ENCODE measurements around the gene RPTOR.

The RPTOR gene

GRCh38 chr17:80768936-80769335, 224.3 kb downstream of the RPTOR start:
- Histone ChIP-seq H3K27ac (ENCODE audit: extremely low read depth, low read depth, low read length) (no peak overlapping the region), H3K4me3 (ENCODE audit: low read depth, low read length) (no peak overlapping the region), H3K36me3 (ENCODE audit: control insufficient read depth in 2 of 2, insufficient read depth in 1 of 2, low read length in 2 of 2) (peaks cover 0 to 15% of the 10 kb centered on the region in 2 experiments; a peak in 2 of 3 replicates), H3K4me1 (ENCODE audit: control insufficient read depth, insufficient read depth, low read length) (no peaks in the 10 kb centered on the region), H3K9me3 (ENCODE audit: control insufficient read depth, insufficient read depth, low read depth, low read length) (no peaks in the 10 kb centered on the region)
- TF ChIP-seq ZNF837 (tag by site-specific recombination; IDR thresholded peaks at IDR 0.05) = no peak
- TF ChIP-seq ZFP41 (tag by site-specific recombination; IDR thresholded peaks at IDR 0.05; ENCODE audit: borderline replicate concordance) = no peak
- TF ChIP-seq GLIS1 (tag by site-specific recombination; IDR thresholded peaks at IDR 0.05) = no peak
- no peak for TF ChIP-seq ZNF354C (tag by site-specific recombination; IDR thresholded peaks at IDR 0.05; ENCODE audit: borderline replicate concordance, low read depth)
- TF ChIP-seq KLF16 (tag by site-specific recombination; IDR thresholded peaks at IDR 0.05) = no peak
- no peak for TF ChIP-seq ZNF785 (tag by site-specific recombination; IDR thresholded peaks at IDR 0.05)
- TF ChIP-seq SCRT1 (tag by site-specific recombination; IDR thresholded peaks at IDR 0.05; ENCODE audit: borderline replicate concordance) = no peak
- ChIA-PET CTCF (no interaction called here), POLR2A (no interaction called here)

DNA sequence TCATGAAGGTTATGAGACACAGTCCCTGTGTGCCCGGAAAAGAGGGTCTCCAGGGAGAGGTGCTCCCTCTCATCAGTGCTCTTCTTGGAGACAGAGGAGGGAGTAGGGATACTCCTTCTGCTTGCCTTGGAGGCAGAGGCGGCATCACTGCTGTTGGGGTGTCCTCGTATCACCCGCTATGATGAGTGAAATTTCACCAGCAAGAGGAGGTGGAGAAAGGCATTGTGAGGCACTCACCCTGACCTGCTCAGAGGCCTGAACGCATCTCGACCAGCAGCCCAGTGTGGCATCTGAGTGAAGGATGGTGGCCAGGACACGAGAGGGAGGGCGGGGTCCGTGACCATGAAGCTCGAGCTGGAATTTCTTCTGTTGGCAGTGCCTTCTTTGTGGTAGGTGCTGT, 224.9 kb downstream of the RPTOR start:
- POLR2A ChIA-PET = no interaction called here
- TF ChIP-seq ZNF416 (tag by site-specific recombination; IDR thresholded peaks at IDR 0.05) (no peak), ZNF596 (tag by site-specific recombination; IDR thresholded peaks at IDR 0.05) (no peak), GFI1B (tag by site-specific recombination; IDR thresholded peaks at IDR 0.05) (no peak), SETDB1 (IDR thresholded peaks at IDR 0.05; ENCODE audit: insufficient read length, low read length) (no peak)
- TF ChIP-seq, protein P1, sequence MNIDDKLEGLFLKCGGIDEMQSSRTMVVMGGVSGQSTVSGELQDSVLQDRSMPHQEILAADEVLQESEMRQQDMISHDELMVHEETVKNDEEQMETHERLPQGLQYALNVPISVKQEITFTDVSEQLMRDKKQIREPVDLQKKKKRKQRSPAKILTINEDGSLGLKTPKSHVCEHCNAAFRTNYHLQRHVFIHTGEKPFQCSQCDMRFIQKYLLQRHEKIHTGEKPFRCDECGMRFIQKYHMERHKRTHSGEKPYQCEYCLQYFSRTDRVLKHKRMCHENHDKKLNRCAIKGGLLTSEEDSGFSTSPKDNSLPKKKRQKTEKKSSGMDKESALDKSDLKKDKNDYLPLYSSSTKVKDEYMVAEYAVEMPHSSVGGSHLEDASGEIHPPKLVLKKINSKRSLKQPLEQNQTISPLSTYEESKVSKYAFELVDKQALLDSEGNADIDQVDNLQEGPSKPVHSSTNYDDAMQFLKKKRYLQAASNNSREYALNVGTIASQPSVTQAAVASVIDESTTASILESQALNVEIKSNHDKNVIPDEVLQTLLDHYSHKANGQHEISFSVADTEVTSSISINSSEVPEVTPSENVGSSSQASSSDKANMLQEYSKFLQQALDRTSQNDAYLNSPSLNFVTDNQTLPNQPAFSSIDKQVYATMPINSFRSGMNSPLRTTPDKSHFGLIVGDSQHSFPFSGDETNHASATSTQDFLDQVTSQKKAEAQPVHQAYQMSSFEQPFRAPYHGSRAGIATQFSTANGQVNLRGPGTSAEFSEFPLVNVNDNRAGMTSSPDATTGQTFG (tag by site-specific recombination; IDR thresholded peaks at IDR 0.05; ENCODE audit: borderline replicate concordance) = no peak
- H3K4me1 ChIP-seq (ENCODE audit: control insufficient read depth, insufficient read depth, low read length) = no peaks in the 10 kb centered on the region
- CTCF ChIA-PET = no interaction called here
- no peaks in the 10 kb centered on the region for H3K9me3 ChIP-seq (ENCODE audit: control insufficient read depth, insufficient read depth, low read depth, low read length)
- peaks cover 0 to 15% of the 10 kb centered on the region in 2 experiments; a peak in 2 of 3 replicates for H3K36me3 ChIP-seq (ENCODE audit: control insufficient read depth in 2 of 2, insufficient read depth in 1 of 2, low read length in 2 of 2)
- H3K4me3 ChIP-seq (ENCODE audit: low read depth, low read length) = no peak overlapping the region
- H3K27ac ChIP-seq (ENCODE audit: extremely low read depth, low read depth, low read length) = no peak overlapping the region

DNA sequence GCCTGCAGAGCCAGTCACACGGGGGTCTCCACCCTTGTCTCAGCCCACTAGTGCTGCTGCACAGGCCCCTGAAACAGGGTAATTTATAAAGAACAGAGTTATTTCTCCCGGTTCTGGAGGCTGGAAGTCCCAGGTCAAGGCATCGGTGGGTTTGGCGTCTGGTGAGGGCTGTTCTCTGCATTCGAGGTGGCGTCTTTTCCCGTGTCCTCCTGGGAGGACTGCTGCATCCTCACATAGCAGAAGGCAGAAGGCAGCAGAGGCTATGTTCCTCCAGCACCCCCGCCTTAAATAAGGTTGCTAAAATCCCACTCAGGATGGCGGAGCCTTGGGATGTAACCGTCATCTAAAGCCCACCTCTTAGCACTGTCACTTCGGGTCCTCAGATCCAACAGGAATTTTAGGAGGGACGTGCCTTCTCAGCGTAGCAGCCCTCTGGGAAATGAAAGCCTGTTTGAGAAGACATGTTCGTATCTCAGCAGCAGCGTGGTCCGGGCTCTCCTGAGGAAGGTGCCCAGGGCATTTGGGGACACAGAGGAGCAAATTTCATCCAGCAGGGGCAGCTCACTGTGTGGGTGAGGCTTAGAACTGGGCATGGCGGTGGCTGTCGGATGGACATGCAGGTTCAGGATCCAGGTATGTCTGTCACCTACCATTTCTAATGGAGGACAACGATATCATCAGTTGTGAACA, 225.4 kb downstream of the RPTOR start:
- no peak overlapping the region for H3K4me3 ChIP-seq (ENCODE audit: low read depth, low read length)
- H3K36me3 ChIP-seq (ENCODE audit: control insufficient read depth in 2 of 2, insufficient read depth in 1 of 2, low read length in 2 of 2) = peaks cover 0 to 15% of the 10 kb centered on the region in 2 experiments; a peak in 2 of 3 replicates
- H3K9me3 ChIP-seq (ENCODE audit: control insufficient read depth, insufficient read depth, low read depth, low read length) = no peaks in the 10 kb centered on the region
- no peak overlapping the region for H3K27ac ChIP-seq (ENCODE audit: extremely low read depth, low read depth, low read length)
- ChIA-PET POLR2A (interaction anchor here (1.4 kb wide), 1 partner anchor 10 kb away, joined by 3 read pairs; no protein-coding TSS in a partner anchor), CTCF (no interaction called here)
- TF ChIP-seq, protein P2, sequence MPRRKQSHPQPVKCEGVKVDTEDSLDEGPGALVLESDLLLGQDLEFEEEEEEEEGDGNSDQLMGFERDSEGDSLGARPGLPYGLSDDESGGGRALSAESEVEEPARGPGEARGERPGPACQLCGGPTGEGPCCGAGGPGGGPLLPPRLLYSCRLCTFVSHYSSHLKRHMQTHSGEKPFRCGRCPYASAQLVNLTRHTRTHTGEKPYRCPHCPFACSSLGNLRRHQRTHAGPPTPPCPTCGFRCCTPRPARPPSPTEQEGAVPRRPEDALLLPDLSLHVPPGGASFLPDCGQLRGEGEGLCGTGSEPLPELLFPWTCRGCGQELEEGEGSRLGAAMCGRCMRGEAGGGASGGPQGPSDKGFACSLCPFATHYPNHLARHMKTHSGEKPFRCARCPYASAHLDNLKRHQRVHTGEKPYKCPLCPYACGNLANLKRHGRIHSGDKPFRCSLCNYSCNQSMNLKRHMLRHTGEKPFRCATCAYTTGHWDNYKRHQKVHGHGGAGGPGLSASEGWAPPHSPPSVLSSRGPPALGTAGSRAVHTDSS (tag by site-specific recombination; IDR thresholded peaks at IDR 0.05) = no peak
- TF ChIP-seq ZNF654 (tag by site-specific recombination; IDR thresholded peaks at IDR 0.05; ENCODE audit: low read depth) (no peak), ZNF248 (tag by site-specific recombination; IDR thresholded peaks at IDR 0.05) (no peak), ZNF274 (IDR thresholded peaks at IDR 0.05; ENCODE audit: low read length) (no peak), ZNF274 (tag by site-specific recombination; IDR thresholded peaks at IDR 0.05; ENCODE audit: borderline replicate concordance) (no peak), ZBTB8A (tag by site-specific recombination; IDR thresholded peaks at IDR 0.05) (no peak), ZNF707 (tag by site-specific recombination; IDR thresholded peaks at IDR 0.05) (no peak), ZNF324 (tag by site-specific recombination; IDR thresholded peaks at IDR 0.05) (no peak), GFI1B (tag by site-specific recombination; IDR thresholded peaks at IDR 0.05) (no peak), ZNF785 (tag by site-specific recombination; IDR thresholded peaks at IDR 0.05) (no peak), ZFHX2 (tag by site-specific recombination; conservative IDR thresholded peaks at IDR 0.05) (no peak), RBAK (tag by site-specific recombination; IDR thresholded peaks at IDR 0.05) (no peak), ZNF112 (tag by site-specific recombination; IDR thresholded peaks at IDR 0.05) (no peak), ZNF600 (tag by site-specific recombination; IDR thresholded peaks at IDR 0.05) (no peak)
- TF ChIP-seq, protein P3, sequence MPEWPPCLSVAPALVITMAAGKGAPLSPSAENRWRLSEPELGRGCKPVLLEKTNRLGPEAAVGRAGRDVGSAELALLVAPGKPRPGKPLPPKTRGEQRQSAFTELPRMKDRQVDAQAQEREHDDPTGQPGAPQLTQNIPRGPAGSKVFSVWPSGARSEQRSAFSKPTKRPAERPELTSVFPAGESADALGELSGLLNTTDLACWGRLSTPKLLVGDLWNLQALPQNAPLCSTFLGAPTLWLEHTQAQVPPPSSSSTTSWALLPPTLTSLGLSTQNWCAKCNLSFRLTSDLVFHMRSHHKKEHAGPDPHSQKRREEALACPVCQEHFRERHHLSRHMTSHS (tag by site-specific recombination; IDR thresholded peaks at IDR 0.05) = no peak
- TF ChIP-seq, protein P4, sequence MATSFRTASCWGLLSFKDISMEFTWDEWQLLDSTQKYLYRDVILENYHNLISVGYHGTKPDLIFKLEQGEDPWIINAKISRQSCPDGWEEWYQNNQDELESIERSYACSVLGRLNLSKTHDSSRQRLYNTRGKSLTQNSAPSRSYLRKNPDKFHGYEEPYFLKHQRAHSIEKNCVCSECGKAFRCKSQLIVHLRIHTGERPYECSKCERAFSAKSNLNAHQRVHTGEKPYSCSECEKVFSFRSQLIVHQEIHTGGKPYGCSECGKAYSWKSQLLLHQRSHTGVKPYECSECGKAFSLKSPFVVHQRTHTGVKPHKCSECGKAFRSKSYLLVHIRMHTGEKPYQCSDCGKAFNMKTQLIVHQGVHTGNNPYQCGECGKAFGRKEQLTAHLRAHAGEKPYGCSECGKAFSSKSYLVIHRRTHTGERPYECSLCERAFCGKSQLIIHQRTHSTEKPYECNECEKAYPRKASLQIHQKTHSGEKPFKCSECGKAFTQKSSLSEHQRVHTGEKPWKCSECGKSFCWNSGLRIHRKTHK (tag by site-specific recombination; IDR thresholded peaks at IDR 0.05) = no peak
- H3K4me1 ChIP-seq (ENCODE audit: control insufficient read depth, insufficient read depth, low read length) = no peaks in the 10 kb centered on the region
